Transverse colon (tissue), 4 donors: ENCODE results near the gene FAM20C. TPM values are rescaled to one million over a fixed set of nuclear protein-coding genes. Genes with fewer than 3 reads are reported as not detected.

Source experiments
- DNase-seq: peaks from one replicate; pipeline ENCODE4 v3.0.0-alpha.2; 2019
- H3K27ac ChIP-seq, 4 donors: fragments of 200-600 bp; sonication (generic); 2 replicates each; pipeline ENCODE4 v1.5.1; 2016 to 2018; ENCODE audit warnings: inconsistent platforms in 4 of 4
- H3K27me3 ChIP-seq: fragments of 200-600 bp; sonication (generic); 2 replicates; pipeline ENCODE4 v1.5.1; 2017; ENCODE audit warnings: inconsistent platforms
- H3K36me3 ChIP-seq, 4 donors: fragments of 200-600 bp; sonication (generic); 2 replicates each; pipeline ENCODE4 v1.5.1; 2017 to 2019; ENCODE audit warnings: inconsistent platforms in 4 of 4
- H3K4me1 ChIP-seq, 4 donors: fragments of 200-600 bp; sonication (generic); 2 replicates each; pipeline ENCODE4 v1.5.1; 2017 to 2020; ENCODE audit warnings: inconsistent platforms in 4 of 4
- H3K4me3 ChIP-seq, 4 donors: fragments of 200-600 bp; sonication (generic); 1 replicate in 1 of 4; 2 replicates in 3 of 4; pipeline versions ENCODE4 v1.5.1 to v1.6.1; 2017 to 2019; ENCODE audit warnings: inconsistent platforms in 4 of 4
- H3K9me3 ChIP-seq, 2 donors: fragments of 200-600 bp; sonication (generic); 2 replicates each; pipeline ENCODE4 v1.5.1; 2017 to 2019; ENCODE audit warnings: inconsistent platforms in 2 of 2
- CTCF ChIP-seq, 5 experiments: fragments of 200-600 bp in 3 of 5; fragments of 450-650 bp in 2 of 5; sonication (generic) in 3 of 5; IDR thresholded peaks; 1 replicate in 2 of 5; 2 replicates in 3 of 5; pipeline ENCODE4 v1.5.1; 2016 to 2017; ENCODE audit warnings: antibody characterized with exemption in 5 of 5, inconsistent platforms in 3 of 5, mild to moderate bottlenecking in 2 of 5, moderate library complexity in 1 of 5
- EP300 ChIP-seq: sonication (generic); formaldehyde crosslinking; IDR thresholded peaks from one replicate; pipeline ENCODE4 v1.6.1; 2017; ENCODE audit warnings: antibody characterized with exemption, low read depth
- POLR2A ChIP-seq: fragments of 450-650 bp; IDR thresholded peaks from one replicate; pipeline ENCODE4 v1.6.1; 2016; ENCODE audit warnings: antibody characterized with exemption, mild to moderate bottlenecking, moderate library complexity
- POLR2AphosphoS5 ChIP-seq, 3 donors: sonication (generic); formaldehyde crosslinking; IDR thresholded peaks; one replicate each; pipeline ENCODE4 v1.6.1; 2016; ENCODE audit warnings: antibody characterized with exemption in 3 of 3
- WGBS, 2 donors: methylation state at CpG; one replicate each; pipeline ENCODE4 v1.1.5; 2018; ENCODE audit warnings: low coverage in 1 of 2; 5-methylcytosine and 5-hydroxymethylcytosine counted together
- in situ Hi-C, 4 donors: fragments of 200-750 bp; cut with MboI; loops; one replicate each; pipeline versions ENCODE4 v1.15.0 to v1.15.1; 2017; ENCODE audit warnings: low sequenced_read_pairs in 3 of 4, low pct_ligation_motif_present in 1 of 4, low pct_unique_long_range_greater_than_20kb in 1 of 4
- intact Hi-C: fragments of 100-400 bp; cut with DNase I; formaldehyde crosslinking; loops from one replicate; pipeline ENCODE4 v1.15.1; 2023; ENCODE audit warnings: low total_unique reads
- total RNA-seq, 4 donors: library from RNA; depleted of rRNA; stranded (reverse); fragments of >200 nt; gene quantifications; one replicate each; pipeline ENCODE4 v1.1.0, GENCODE V29; 2016

FAM20C gene
- total RNA-seq, 4 donors from 2014 or later = 10.5 to 62.3 (median 23.5) TPM

- no peak overlapping the region for H3K27ac ChIP-seq
- WGBS, 2 donors = 91% methylated on average over 29 of the region's 29 CpGs; no CpG with 5 or more reads in 1 of the 2 donors
- H3K36me3 ChIP-seq = peaks cover 0 to 11% (median 1%) of the 10 kb centered on the region in 4 donors
- no peak for TF ChIP-seq POLR2A
- no peak for TF ChIP-seq CTCF (IDR thresholded peaks at IDR 0.05)
- no peak for TF ChIP-seq EP300
- TF ChIP-seq POLR2AphosphoS5 (IDR thresholded peaks at IDR 0.05) = no peak
- H3K4me3 ChIP-seq = no peak overlapping the region
- no peak for DNase-seq
- H3K4me1 ChIP-seq = peaks cover 4 to 15% (median 8%) of the 10 kb centered on the region in 4 donors
- intact Hi-C loops (no loop called here), in situ Hi-C loops (no loop called here)
- H3K9me3 ChIP-seq = no peaks in the 10 kb centered on the region
- no peaks in the 10 kb centered on the region for H3K27me3 ChIP-seq
Observed at GRCh38 chr7:256981-257646, 64.7 kb downstream of the FAM20C start.

DNA sequence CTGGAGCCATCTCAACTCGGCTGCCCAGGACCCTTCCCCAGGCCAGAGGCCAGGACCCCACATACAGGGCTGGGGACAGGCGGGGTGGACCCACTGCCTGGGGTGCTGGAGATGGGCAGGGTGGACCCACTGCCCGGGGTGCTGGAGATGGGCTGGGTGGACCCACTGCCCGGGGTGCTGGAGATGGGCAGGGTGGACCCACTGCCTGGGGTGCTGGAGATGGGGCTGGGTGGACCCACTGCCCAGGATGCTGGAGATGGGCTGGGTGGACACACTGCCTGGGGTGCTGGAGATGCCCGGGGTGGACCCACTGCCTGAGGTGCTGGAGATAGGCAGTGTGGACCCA, 65.2 kb downstream of the FAM20C start:
- no peaks in the 10 kb centered on the region for H3K27me3 ChIP-seq
- peaks cover 0 to under 1% of the 10 kb centered on the region in 2 donors for H3K9me3 ChIP-seq
- no peak for DNase-seq
- intact Hi-C loops (no loop called here), in situ Hi-C loops (no loop called here)
- H3K4me1 ChIP-seq = peaks cover 4 to 15% (median 8%) of the 10 kb centered on the region in 4 donors
- peaks cover 0 to 11% (median 1%) of the 10 kb centered on the region in 4 donors for H3K36me3 ChIP-seq
- no peak overlapping the region for H3K27ac ChIP-seq
- 83% methylated on average over 4 of the region's 5 CpGs; no CpG with 5 or more reads in 1 of the 2 donors for WGBS, 2 donors
- no peak for TF ChIP-seq POLR2A
- no peak for TF ChIP-seq POLR2AphosphoS5 (IDR thresholded peaks at IDR 0.05)
- TF ChIP-seq CTCF (IDR thresholded peaks at IDR 0.05) = no peak
- TF ChIP-seq EP300 = no peak
- H3K4me3 ChIP-seq = no peak overlapping the region

DNA sequence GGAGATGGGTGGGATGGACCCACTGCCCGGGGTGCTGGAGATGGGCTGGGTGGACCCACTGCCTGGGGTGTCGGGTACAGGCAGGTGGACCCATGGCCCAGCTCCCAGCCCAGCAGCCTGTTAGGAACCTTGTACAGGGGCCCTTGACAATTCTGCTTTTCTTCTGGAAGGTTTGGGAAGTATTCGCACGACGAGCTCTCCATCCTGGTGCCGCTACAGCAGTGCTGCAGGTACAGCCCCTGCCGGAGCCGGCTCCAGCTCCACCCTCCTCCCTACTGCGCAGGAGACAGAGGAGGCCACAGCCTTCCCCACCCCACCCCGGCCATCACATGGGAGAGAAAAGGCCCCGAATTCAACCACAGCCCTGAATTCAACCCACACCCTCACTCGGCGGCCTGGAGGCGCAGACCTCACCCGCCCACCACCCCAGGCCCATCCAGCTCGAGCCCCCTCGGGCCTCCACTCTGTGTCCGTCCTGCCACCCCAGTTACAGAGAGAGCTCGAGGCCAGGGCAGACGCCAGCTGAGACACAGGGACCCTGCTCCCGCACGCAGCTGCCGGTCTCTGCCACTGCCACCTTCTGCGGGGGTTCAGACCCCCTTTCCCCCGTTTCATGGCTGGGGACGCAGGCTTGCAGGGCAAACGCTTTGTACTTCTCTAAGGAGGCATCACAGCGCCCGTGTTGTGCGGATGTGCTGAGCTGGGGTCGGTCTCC, 66.3 kb downstream of the FAM20C start:
- no peak for DNase-seq
- Histone ChIP-seq H3K4me3 (no peak overlapping the region), H3K9me3 (peaks cover 0 to 3% of the 10 kb centered on the region in 2 donors), H3K36me3 (peaks cover 0 to 11% (median 1%) of the 10 kb centered on the region in 4 donors), H3K27me3 (no peaks in the 10 kb centered on the region), H3K4me1 (peaks cover 4 to 15% (median 8%) of the 10 kb centered on the region in 4 donors), H3K27ac (no peak overlapping the region)
- WGBS, 2 donors = 96% methylated on average over 31 of the region's 31 CpGs; no CpG with 5 or more reads in 1 of the 2 donors
- in situ Hi-C loops = no loop called here
- TF ChIP-seq POLR2A (no peak), POLR2AphosphoS5 (IDR thresholded peaks at IDR 0.05) (no peak), CTCF (IDR thresholded peaks at IDR 0.05) (no peak), EP300 (no peak)
- intact Hi-C loops = no loop called here

DNA sequence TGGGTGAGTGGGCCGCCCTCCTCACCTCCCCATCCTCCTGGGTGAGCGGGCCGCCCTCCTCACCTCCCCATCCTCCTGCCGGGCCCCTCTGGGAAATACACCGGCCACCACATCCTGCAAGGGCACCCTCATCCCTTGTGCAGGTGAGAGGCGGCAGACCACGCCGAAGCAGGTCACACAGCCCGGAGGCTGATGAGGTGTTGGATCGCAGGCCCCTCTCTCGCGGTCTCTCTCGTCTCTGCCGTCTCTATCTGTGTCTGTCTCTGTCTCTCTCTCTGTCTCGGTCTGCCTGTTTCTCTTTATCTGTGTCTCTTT, 66.8 kb downstream of the FAM20C start:
- DNase-seq = no peak
- no peak for TF ChIP-seq EP300
- TF ChIP-seq CTCF (IDR thresholded peaks at IDR 0.05) = no peak
- no peak for TF ChIP-seq POLR2A
- no peak for TF ChIP-seq POLR2AphosphoS5 (IDR thresholded peaks at IDR 0.05)
- H3K36me3 ChIP-seq = peaks cover 0 to 11% (median 1%) of the 10 kb centered on the region in 4 donors
- 86% methylated on average over 15 of the region's 15 CpGs; no CpG with 5 or more reads in 1 of the 2 donors for WGBS, 2 donors
- H3K27me3 ChIP-seq = no peaks in the 10 kb centered on the region
- no peak overlapping the region for H3K27ac ChIP-seq
- H3K9me3 ChIP-seq = peaks cover 0 to 3% of the 10 kb centered on the region in 2 donors
- in situ Hi-C loops = no loop called here
- intact Hi-C loops = no loop called here
- H3K4me1 ChIP-seq = peaks cover 4 to 17% (median 10%) of the 10 kb centered on the region in 4 donors
- no peak overlapping the region for H3K4me3 ChIP-seq
